Effector CD4-positive, alpha-beta T cell (primary cell): ENCODE results near the gene SLC27A4.

Source experiments
- DNase-seq: peaks from one replicate; pipeline ENCODE4 v3.0.0-alpha.2; 2020

SLC27A4 gene

DNA sequence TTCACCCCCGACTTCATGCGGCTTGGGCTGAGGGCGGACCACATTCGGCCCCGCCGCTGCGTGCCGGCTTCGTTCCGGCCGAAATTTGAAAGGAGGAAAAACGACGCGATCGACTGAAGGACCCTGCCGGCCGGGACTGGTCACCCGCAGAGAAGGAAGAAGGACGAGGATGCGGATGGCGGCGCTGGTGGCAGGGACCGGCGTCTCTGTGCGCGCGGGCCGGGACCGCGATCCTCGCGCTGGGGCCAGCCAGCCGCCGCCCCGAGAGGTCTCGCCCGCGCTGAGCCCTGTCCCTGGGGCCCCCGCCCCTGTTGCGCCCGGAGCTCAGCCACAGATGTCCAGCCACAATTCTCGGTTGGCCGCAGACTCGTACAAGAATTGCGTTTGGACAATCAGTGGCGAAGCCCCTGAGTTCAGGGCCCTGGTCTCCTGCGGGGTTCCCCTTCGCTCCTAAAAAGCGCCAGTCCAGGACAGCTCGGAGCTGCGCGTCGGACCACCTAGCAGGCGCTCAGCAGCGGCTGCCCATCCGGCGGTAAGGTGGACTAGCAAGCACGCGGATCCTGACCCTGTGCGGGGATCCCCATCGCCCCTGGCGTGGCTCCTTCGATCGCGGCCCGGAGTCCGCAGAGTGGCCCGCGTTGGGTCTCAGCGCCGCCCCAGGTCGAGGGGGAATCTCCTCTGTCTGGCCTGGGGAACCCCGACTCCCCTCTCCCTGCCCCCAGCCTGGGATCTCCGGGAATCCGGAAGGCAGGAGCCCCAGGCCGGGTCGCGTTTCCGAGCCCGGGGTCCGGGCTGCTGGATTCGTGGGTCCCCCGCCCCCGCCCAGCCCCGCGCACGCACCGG lies 52.2 kb downstream of the SLC27A4 start:
- no peak for DNase-seq

DNA sequence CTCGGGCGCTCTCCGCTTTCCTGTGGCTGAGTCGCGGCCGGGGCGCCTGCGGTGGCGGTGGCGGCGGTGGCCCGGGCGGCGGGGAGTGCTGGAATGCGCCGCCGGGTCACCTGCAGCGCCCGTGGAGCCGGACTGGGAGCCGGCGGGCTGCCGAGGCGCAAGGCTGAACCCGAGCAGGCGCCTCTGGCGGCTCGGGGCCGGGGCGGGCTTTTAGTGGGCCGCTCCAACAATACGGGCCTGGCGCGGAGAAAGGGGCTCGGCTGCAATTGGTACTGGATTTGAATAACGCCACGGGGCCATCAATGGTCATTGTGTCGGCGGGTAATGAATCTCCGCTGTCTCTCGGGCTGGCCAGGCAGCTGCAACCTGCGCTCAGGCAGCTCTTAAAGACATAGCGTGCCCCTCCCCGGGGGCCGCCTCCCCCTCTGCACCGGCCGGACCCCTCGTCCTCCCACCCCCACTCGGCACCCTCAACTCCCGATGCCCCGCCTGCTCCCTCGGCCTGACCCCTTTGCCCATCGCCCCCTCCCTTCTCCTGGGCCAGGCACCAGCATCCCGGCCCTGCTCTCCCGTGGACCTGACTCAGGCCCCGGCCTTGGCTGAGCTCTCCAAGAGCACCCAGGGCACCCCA lies 52.9 kb downstream of the SLC27A4 start:
- no peak for DNase-seq

DNA sequence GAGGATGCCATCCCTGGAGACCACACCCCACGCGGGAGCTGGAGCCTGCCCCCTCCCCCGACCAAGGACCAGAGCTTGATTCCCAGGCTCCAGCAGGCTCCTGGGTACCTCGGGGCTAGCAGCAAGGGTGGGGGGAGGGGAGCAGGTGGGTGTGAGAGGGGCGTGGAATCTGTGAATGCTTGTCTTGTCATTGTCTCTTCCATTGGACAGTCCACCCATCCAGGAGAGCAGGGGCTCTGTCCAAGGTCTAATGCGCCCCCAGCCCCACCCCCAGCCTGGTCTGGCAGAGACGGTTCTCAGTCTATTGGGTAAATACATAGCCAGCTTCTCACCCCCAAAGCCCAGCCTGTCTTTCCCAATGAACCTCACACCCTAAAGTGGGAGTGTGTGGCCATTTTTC lies 53.6 kb downstream of the SLC27A4 start:
- no peak for DNase-seq

DNA sequence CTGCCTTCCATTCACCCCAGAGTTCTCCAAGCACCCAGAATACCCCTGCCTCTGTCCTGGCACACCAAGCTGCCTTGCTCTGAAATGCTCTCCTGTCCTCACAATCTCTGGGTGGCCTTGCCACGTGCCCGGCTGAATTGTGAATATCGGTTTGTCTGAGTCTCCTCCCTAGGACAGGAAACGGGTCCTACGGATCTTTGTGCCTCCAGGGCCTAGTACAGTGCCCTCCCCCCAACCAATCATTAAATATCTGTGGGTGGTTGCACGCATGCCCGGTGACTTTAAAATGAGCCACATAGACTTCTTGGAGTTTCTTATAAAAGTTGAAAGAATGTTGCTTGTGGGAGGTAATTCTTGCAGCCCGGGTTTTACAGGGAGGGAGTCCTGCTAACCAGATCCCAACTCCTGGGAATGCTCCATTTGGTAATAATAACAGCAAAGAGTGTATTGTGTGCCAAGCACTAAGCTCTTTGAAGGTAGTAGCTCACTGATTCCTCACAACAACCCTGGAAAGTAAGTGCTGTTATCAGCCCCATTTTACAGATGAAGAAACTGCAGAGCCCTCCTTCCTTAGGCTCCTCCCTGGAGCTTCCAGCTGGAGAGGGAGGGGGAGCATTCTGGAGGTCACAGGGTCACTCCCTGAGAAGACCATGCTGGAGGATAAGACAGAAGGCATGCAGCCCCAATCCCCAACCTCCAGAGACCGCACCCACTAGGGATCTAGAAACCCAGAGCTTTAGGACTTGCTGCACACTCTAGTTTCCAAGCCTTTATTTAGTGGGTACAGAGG lies 54.2 kb downstream of the SLC27A4 start:
- no peak for DNase-seq

DNA sequence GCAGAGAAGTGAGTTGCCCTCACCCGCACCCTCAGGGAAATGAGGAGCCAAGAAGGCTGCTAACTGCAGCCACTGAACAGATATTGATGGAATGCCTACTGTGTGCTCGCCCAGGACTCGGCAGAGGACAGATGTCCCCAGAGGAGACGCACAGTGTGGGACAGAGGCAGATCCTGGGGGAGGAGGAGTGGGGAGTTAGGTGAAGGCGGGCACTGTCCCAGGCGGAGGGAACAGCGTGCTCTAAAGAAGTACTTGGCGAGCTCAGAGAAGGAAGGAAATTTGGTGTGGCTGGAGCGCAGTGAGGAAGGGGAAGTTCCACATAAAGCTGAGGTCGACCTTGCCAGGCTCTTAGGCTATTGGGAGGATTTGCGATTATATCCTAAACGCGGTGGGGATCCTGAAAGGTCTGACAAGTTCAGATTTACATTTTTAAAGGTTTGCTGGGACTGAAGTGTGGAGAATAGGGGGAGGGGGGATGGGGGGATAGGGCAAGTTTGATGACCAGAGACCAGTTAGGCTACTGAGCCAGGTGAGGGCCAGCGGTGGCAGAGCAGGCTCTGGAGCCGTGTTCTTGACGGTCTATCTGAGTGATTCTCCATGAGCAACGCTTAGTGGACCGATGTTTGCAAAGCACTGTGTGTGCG lies 56.8 kb downstream of the SLC27A4 start:
- DNase-seq = no peak

DNA sequence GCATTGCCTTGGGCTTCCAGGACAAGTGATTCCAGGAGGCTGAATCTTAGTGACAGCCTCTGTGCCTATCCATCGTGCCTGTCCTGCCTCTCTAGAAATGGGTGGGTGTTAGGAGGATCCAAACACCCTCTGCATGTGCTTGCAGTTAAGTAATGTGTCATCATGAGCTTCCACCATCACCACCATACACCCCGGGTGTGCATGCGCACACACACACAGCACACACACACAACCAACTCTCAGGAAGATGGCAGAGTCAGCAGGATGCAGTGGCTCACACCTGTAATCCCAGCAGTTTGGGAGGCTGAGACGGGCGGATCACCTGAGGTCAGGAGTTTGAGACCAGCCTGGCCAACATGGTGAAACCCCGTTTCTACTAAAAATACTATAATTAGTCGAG lies 57.5 kb downstream of the SLC27A4 start:
- DNase-seq = no peak

DNA sequence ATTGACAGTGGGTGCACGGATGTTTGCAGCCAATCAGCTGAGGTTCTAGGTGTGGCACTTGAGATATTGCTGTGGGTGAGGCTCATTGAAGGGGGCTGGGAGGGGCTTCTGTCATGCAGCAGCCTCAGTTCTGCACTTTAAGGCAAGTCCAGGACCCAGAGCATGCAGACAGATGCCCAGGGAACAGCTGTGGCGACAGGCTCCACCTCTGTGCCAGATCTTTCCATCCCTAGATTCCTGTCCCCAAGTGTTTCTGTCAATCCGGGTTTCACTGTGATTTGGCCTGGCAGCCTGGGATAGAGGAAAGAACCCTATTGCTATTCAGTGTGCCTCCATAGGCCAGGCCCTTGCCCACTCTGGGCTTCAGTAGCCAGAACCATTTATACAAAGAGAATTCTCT lies 59.5 kb downstream of the SLC27A4 start:
- DNase-seq = no peak

DNA sequence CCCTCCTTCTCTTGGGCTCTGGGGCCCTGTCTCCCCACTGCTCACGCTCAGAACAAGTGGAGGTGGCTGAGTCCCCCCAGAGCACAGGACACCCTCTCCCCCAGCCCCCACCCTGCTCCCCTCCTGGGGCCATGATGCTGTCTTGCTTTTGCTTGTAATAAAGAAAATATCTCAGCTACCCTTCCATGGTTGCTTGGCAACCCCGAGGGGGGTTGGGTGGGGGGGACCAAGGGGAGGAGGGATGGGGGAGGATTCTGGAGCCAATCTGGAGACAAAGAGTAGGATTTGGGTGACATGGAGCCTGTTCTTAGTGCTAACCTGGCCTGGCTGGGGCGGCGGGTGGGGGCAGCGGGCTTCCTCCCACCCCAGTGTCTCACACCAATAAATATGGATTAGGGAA lies 64.2 kb downstream of the SLC27A4 start:
- no peak for DNase-seq

DNA sequence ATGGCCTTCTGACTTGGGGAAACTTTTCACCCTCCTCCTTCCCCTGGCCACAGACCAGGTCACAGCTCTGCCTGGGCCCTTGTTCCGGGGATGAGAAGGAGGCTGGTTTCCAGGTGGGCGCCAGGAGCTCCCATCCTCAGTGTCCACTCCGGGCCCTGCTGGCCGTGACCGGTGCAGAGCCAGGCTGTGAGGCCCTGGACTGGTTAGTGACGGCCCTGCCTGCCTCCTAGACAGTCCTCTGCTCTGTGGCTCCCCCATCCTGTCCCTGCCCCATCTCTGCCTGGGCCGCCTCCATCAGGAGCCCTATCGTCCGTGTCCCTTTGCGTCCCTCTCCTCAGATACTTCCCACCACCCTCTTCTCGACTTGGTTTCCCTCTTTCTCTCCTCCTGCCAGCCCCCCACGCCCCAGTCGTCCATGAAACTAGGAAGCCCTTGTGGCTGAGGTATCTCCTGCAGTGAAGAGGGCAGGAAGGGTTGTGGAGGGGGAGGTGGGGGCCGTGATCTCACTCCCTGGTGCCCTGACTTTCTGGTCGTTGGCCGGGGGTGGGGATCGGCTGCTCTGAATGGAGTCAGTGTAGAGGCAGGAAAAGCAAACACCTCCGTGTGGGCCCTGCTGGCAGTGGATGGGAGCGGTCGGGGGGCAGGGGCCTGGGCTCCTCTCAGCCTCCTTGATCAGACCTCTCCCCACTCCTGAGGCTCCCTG lies 64.9 kb downstream of the SLC27A4 start:
- DNase-seq = no peak

DNA sequence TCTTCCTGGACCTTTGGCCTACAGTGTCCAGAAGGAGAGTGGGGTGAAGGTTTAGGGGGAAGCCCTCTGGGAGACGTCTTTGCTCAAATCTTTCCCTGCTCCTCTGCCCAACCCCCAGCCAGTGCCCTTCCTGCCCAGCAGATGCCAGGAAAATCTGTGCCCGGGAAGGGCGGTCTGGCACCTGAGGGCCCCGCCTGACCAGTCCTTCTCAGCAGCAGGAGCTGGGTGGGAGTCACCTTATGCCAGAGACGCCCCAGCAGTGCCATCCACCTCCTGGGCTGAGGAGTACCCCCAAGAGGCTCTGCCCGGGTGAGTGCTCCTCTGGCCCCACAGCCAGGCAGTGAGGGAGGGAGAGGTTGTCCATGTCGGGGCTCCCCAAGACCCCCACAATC lies 65.4 kb downstream of the SLC27A4 start:
- no peak for DNase-seq

DNA sequence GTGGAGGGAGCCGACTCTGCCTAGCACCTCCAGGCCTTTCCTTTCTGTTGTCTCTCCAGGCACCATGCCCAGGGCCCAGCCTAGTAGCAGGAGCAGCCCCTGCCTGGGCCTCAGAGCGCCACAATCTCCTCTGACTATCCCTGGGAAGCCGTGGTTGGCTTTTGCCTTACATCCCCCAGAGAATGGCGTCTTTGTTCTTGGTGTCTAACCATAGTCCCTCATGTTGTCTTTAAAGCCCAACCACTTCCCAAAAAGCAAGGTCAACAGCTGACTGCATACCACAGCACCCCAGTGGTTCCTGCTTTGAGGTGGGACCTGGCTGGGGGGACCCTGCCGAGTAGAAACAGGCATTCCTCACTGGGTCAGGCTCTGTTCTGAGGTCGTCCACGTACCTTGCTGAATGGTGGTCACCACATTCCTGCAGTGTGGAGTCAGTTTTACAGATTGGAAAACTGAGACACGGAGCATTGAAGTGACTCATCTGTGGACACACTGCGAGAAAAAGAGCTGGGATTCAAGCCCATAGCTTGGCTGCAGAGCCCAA lies 66.6 kb downstream of the SLC27A4 start:
- DNase-seq = no peak

DNA sequence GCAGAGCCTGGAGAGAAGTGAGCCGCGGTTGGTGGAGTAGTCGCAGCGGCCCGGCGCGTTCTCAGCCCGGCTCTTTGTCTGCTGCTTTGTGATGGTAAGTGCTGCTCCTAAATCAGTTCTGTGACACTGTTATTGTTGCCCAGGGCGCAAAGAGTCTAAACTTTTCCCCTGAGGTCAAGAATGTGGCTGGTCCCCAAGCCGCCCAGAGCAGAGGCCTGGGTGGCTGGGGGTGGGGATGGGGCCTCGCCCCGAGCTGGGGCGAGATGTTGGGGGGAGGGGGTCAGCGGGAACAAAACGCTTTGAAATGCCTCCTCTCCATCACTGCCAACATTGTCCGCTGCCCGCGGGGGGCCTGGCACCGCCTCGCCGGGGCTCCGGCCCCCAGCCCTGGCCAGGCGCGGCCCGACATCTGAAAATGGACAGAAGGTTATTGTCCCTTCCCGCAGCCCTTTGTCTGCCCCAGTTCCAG lies 68.7 kb downstream of the SLC27A4 start:
- DNase-seq = no peak

DNA sequence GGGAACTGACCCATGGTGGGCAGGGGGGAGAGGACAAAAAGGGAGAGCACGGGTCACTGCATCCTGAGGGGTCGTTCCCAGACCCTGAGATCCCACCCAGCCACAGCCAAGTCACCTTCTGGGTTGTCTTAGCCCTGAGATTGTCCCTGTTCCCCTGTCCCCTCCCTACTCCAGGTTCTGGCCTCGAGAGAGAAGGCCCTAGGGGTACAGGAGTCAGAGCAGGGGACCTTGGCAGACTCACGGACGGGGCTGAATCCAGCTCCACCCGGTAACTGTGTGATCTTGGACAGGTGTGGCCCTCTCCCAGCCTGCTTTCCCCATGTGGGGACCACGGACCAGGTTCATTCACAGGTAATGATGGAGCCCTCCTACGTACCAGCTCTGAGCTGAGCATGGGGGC lies 69.1 kb downstream of the SLC27A4 start:
- no peak for DNase-seq

DNA sequence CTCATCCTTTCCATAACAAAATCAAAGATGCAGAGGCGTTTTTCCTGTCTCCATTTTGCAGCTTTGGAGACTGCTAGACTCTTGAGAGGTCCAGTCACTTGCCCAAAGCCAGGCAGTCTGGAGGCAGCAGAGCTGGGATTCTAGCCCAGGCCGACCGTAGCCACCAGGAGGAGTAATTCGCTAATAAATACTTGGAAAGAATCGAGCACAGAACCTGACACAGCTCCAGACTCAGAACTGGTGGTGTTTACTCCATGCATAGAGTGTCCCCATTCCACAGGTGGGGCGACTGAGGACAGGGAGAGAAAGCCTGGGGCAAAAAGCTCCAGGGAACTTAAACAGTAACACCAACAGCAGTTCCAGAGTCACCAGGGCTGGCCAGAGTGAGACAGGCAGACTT lies 69.7 kb downstream of the SLC27A4 start:
- DNase-seq = no peak
